Measurements from ENCODE around the gene PPP4R3A.

The PPP4R3A gene

DNA sequence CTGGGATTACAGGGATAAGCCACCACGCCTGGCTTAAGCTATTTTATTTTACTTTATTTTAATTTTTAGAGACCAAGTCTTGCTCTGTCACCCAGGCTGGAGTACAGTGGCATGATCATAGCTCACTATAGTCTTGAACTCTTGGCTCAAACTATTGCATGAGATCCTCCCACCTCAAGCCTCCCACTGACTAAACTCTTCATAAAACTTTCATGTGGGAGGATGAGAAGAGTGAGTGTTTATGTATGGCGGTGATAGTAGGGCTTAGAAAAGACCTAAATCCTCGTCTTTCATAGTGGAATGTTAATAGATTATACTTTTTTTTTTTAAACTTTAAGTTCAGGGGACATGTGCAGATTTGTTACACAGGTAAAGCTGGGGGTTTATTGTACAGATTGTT is 23.5 kb upstream of the PPP4R3A start:
- Histone ChIP-seq H3K27ac (ENCODE audit: low read depth, low read length) (no peak overlapping the region), H3K36me3 (ENCODE audit: control insufficient read depth in 1 of 2, insufficient read depth in 2 of 2, low read length in 2 of 2) (no peaks in the 10 kb centered on the region), H3K18ac (ENCODE audit: low read length) (no peak overlapping the region), H3K27me3 (ENCODE audit: insufficient read depth, low read length) (no peaks in the 10 kb centered on the region), H2BK12ac (ENCODE audit: low read length) (no peak overlapping the region), H4K91ac (ENCODE audit: low read depth, low read length) (no peak overlapping the region), H4K12ac (ENCODE audit: low read depth, low read length) (no peak overlapping the region), H3K9me3 (ENCODE audit: insufficient read depth, low read depth, low read length) (peaks cover 2% of the 10 kb centered on the region), H2BK120ac (ENCODE audit: insufficient read depth, low read length, poor library complexity) (no peak overlapping the region), H3K4me3 (ENCODE audit: low read depth, low read length) (no peak overlapping the region), H2BK5ac (ENCODE audit: low read depth, low read length, poor library complexity) (no peak overlapping the region), H3K4me2 (ENCODE audit: low read length) (no peak overlapping the region), H3K9ac (ENCODE audit: low read length) (no peak overlapping the region), H3K79me2 (ENCODE audit: control insufficient read depth, insufficient read depth, low read length, poor library complexity) (no peaks in the 10 kb centered on the region), H2AFZ (ENCODE audit: insufficient read depth, low read length, poor library complexity) (no peak overlapping the region), H3K4ac (ENCODE audit: low read depth, low read length) (no peak overlapping the region), H3K79me1 (ENCODE audit: low read length) (no peaks in the 10 kb centered on the region), H3K4me1 (ENCODE audit: control insufficient read depth in 1 of 2, insufficient read depth in 2 of 2, low read length in 2 of 2) (no peaks in the 10 kb centered on the region), H4K8ac (ENCODE audit: low read depth, low read length) (no peak overlapping the region), H2AK5ac (ENCODE audit: low read length) (no peak overlapping the region), H3K14ac (ENCODE audit: low read length) (no peak overlapping the region), H3K23ac (ENCODE audit: low read length) (no peak overlapping the region)
- no peak for DNase-seq
- WGBS (ENCODE audit: extremely low coverage, insufficient coverage, insufficient read length): no CpG with 5 or more reads among the region's 3 CpGs

DNA sequence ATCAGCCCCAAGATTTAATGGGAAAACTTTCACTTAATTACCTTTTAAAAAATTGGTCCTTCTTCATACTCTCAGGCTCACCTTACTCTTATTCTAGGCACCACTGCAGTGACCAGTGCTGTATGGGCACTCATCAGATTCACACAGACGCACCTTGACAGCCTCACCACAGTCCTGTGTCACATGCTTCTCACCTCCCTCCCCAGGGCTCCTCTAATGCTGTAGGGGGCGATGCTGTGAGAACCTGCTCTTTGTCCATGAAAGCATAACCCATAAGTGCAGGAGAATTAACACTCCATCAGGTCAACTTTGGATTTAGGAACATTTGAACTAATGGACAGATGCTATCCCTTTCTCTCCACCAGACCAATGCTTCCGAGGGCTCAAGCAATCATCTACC is 13.9 kb upstream of the PPP4R3A start:
- H2BK120ac ChIP-seq (ENCODE audit: insufficient read depth, low read length, poor library complexity): no peak overlapping the region
- no peak overlapping the region for H3K23ac ChIP-seq (ENCODE audit: low read length)
- no peaks in the 10 kb centered on the region for H3K79me1 ChIP-seq (ENCODE audit: low read length)
- no peak for DNase-seq
- no peak overlapping the region for H3K18ac ChIP-seq (ENCODE audit: low read length)
- H2AK5ac ChIP-seq (ENCODE audit: low read length): no peak overlapping the region
- no peaks in the 10 kb centered on the region for H3K4me1 ChIP-seq (ENCODE audit: control insufficient read depth in 1 of 2, insufficient read depth in 2 of 2, low read length in 2 of 2)
- H3K36me3 ChIP-seq (ENCODE audit: control insufficient read depth in 1 of 2, insufficient read depth in 2 of 2, low read length in 2 of 2): no peaks in the 10 kb centered on the region
- no peak overlapping the region for H2BK12ac ChIP-seq (ENCODE audit: low read length)
- no CpG with 5 or more reads among the region's 3 CpGs for WGBS (ENCODE audit: extremely low coverage, insufficient coverage, insufficient read length)
- no peak overlapping the region for H3K4me2 ChIP-seq (ENCODE audit: low read length)
- H3K9ac ChIP-seq (ENCODE audit: low read length): no peak overlapping the region
- H4K8ac ChIP-seq (ENCODE audit: low read depth, low read length): no peak overlapping the region
- H3K9me3 ChIP-seq (ENCODE audit: insufficient read depth, low read depth, low read length): peaks cover 1% of the 10 kb centered on the region
- H3K79me2 ChIP-seq (ENCODE audit: control insufficient read depth, insufficient read depth, low read length, poor library complexity): no peaks in the 10 kb centered on the region
- no peak overlapping the region for H3K27ac ChIP-seq (ENCODE audit: low read depth, low read length)
- H3K4ac ChIP-seq (ENCODE audit: low read depth, low read length): no peak overlapping the region
- H4K91ac ChIP-seq (ENCODE audit: low read depth, low read length): no peak overlapping the region
- H2AFZ ChIP-seq (ENCODE audit: insufficient read depth, low read length, poor library complexity): no peak overlapping the region
- H3K14ac ChIP-seq (ENCODE audit: low read length): no peak overlapping the region
- no peaks in the 10 kb centered on the region for H3K27me3 ChIP-seq (ENCODE audit: insufficient read depth, low read length)
- no peak overlapping the region for H2BK5ac ChIP-seq (ENCODE audit: low read depth, low read length, poor library complexity)
- no peak overlapping the region for H4K12ac ChIP-seq (ENCODE audit: low read depth, low read length)
- H3K4me3 ChIP-seq (ENCODE audit: low read depth, low read length): no peak overlapping the region

DNA sequence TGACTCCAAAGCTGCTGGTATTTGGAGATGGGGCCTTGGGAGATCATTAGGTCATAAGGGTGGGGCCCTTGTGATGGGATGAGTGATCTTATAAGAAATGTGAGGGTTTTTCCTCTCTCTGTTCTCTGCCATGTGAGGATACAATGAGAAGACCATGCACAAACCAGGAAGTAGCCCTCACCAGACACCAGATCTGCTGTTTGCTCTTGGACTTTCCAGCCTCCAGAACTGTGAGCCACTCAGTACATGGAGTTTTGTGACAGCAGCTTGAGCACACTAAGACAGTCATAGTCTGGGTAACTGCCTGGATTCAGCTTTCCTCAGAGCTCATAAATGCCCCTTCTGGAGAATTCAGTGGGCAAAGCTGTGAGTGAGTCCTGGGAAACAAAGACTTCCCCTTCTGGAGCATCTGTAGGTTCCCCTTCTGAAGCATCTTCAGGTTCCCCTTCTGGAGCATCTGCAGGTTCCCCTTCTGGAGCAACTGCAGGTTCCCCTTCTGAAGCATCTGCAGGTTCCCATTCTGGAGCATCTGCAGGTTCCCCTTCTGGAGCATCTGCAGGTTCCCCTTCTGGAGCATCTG is 11.0 kb upstream of the PPP4R3A start:
- DNase-seq: peak in 1 of 2 donors; percentile 19
- H2AK5ac ChIP-seq (ENCODE audit: low read length): no peak overlapping the region
- H3K36me3 ChIP-seq (ENCODE audit: control insufficient read depth in 1 of 2, insufficient read depth in 2 of 2, low read length in 2 of 2): no peaks in the 10 kb centered on the region
- H3K4me2 ChIP-seq (ENCODE audit: low read length): no peak overlapping the region
- H3K4me1 ChIP-seq (ENCODE audit: control insufficient read depth in 1 of 2, insufficient read depth in 2 of 2, low read length in 2 of 2): no peaks in the 10 kb centered on the region
- H2BK120ac ChIP-seq (ENCODE audit: insufficient read depth, low read length, poor library complexity): no peak overlapping the region
- H3K27ac ChIP-seq (ENCODE audit: low read depth, low read length): no peak overlapping the region
- H4K12ac ChIP-seq (ENCODE audit: low read depth, low read length): no peak overlapping the region
- H3K23ac ChIP-seq (ENCODE audit: low read length): no peak overlapping the region
- no peak overlapping the region for H2AFZ ChIP-seq (ENCODE audit: insufficient read depth, low read length, poor library complexity)
- H2BK12ac ChIP-seq (ENCODE audit: low read length): no peak overlapping the region
- no peak overlapping the region for H3K9ac ChIP-seq (ENCODE audit: low read length)
- H4K91ac ChIP-seq (ENCODE audit: low read depth, low read length): no peak overlapping the region
- no peaks in the 10 kb centered on the region for H3K79me1 ChIP-seq (ENCODE audit: low read length)
- no peak overlapping the region for H3K18ac ChIP-seq (ENCODE audit: low read length)
- H3K27me3 ChIP-seq (ENCODE audit: insufficient read depth, low read length): no peaks in the 10 kb centered on the region
- H2BK5ac ChIP-seq (ENCODE audit: low read depth, low read length, poor library complexity): no peak overlapping the region
- H3K14ac ChIP-seq (ENCODE audit: low read length): no peak overlapping the region
- H3K4me3 ChIP-seq (ENCODE audit: low read depth, low read length): no peak overlapping the region
- H3K9me3 ChIP-seq (ENCODE audit: insufficient read depth, low read depth, low read length): peaks cover 1% of the 10 kb centered on the region
- H3K4ac ChIP-seq (ENCODE audit: low read depth, low read length): no peak overlapping the region
- H4K8ac ChIP-seq (ENCODE audit: low read depth, low read length): no peak overlapping the region
- no peaks in the 10 kb centered on the region for H3K79me2 ChIP-seq (ENCODE audit: control insufficient read depth, insufficient read depth, low read length, poor library complexity)

DNA sequence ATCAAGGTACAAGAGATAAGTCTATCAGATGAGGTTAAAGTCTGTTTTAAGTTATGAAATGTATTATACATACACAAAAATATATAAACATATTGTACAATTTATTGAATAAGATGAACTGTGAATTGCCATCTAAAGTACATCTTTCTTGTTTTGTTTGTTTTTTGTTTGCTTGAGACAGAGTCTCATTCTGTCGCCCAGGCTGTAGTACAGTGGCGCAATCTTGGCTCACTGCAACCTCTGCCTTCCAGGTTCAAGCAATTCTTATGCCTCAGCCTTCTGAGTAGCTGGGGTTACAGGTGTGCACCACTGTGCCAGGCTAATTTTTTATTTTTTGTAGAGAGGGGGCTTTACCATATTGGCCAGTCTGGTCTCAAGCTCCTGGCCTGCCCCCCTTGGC is 10.0 kb upstream of the PPP4R3A start:
- Histone ChIP-seq H4K91ac (ENCODE audit: low read depth, low read length) (no peak overlapping the region), H3K18ac (ENCODE audit: low read length) (no peak overlapping the region), H4K12ac (ENCODE audit: low read depth, low read length) (no peak overlapping the region), H3K79me2 (ENCODE audit: control insufficient read depth, insufficient read depth, low read length, poor library complexity) (no peaks in the 10 kb centered on the region), H2BK120ac (ENCODE audit: insufficient read depth, low read length, poor library complexity) (no peak overlapping the region), H3K4ac (ENCODE audit: low read depth, low read length) (no peak overlapping the region), H2AFZ (ENCODE audit: insufficient read depth, low read length, poor library complexity) (no peak overlapping the region), H4K8ac (ENCODE audit: low read depth, low read length) (no peak overlapping the region), H3K36me3 (ENCODE audit: control insufficient read depth in 1 of 2, insufficient read depth in 2 of 2, low read length in 2 of 2) (no peaks in the 10 kb centered on the region), H3K14ac (ENCODE audit: low read length) (no peak overlapping the region), H3K79me1 (ENCODE audit: low read length) (no peaks in the 10 kb centered on the region), H2AK5ac (ENCODE audit: low read length) (no peak overlapping the region), H2BK12ac (ENCODE audit: low read length) (no peak overlapping the region), H3K9ac (ENCODE audit: low read length) (no peak overlapping the region), H3K27ac (ENCODE audit: low read depth, low read length) (no peak overlapping the region), H3K4me3 (ENCODE audit: low read depth, low read length) (no peak overlapping the region), H2BK5ac (ENCODE audit: low read depth, low read length, poor library complexity) (no peak overlapping the region), H3K23ac (ENCODE audit: low read length) (no peak overlapping the region), H3K9me3 (ENCODE audit: insufficient read depth, low read depth, low read length) (peaks cover 1% of the 10 kb centered on the region), H3K4me2 (ENCODE audit: low read length) (no peak overlapping the region), H3K27me3 (ENCODE audit: insufficient read depth, low read length) (no peaks in the 10 kb centered on the region), H3K4me1 (ENCODE audit: control insufficient read depth in 1 of 2, insufficient read depth in 2 of 2, low read length in 2 of 2) (no peaks in the 10 kb centered on the region)
- DNase-seq: no peak
- no CpG with 5 or more reads among the region's 2 CpGs for WGBS (ENCODE audit: extremely low coverage, insufficient coverage, insufficient read length)
